ENCODE results near the gene C2orf69.
A peak's percentile ranks its signal among the peaks of the same experiment; 100 is the strongest.
"Not testable (repeated sequence)": the region's sequence is repeated elsewhere in the genome, so short reads cannot be mapped to it uniquely, and the experiment has no call there.

The C2orf69 gene, protein sequence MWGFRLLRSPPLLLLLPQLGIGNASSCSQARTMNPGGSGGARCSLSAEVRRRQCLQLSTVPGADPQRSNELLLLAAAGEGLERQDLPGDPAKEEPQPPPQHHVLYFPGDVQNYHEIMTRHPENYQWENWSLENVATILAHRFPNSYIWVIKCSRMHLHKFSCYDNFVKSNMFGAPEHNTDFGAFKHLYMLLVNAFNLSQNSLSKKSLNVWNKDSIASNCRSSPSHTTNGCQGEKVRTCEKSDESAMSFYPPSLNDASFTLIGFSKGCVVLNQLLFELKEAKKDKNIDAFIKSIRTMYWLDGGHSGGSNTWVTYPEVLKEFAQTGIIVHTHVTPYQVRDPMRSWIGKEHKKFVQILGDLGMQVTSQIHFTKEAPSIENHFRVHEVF

GRCh38 chr2:199911052-199911876, at the start of gene C2orf69:
Gene C2orf69, plus strand, starts transcription at chr2:199911293. Its CDS starts 146 bp downstream, at chr2:199911439.
- peak; percentile 97 for DNase-seq

DNA sequence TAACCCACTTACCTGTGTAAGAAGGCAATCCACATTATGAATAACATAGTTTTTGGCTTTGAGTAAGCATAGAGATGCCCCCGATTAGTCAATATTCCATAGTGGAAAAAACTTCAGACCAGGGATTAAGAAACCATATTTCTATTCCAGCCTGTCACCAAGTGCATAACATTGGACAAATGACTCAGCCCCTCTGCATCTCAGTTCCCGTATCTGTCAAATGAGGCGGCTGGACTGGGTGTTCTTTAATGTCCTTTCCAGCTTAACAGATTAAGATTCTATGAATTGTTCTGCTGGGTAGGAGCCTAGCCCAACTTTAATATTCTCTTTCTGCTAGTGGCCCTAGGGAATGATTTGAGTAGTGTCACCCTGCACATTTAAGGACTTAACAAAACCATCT, 48.3 kb upstream of the C2orf69 start:
- peak; percentile 22 for DNase-seq

GRCh38 chr2:199865905-199866304, 45.2 kb upstream of the C2orf69 start:
- no peak for DNase-seq

DNA sequence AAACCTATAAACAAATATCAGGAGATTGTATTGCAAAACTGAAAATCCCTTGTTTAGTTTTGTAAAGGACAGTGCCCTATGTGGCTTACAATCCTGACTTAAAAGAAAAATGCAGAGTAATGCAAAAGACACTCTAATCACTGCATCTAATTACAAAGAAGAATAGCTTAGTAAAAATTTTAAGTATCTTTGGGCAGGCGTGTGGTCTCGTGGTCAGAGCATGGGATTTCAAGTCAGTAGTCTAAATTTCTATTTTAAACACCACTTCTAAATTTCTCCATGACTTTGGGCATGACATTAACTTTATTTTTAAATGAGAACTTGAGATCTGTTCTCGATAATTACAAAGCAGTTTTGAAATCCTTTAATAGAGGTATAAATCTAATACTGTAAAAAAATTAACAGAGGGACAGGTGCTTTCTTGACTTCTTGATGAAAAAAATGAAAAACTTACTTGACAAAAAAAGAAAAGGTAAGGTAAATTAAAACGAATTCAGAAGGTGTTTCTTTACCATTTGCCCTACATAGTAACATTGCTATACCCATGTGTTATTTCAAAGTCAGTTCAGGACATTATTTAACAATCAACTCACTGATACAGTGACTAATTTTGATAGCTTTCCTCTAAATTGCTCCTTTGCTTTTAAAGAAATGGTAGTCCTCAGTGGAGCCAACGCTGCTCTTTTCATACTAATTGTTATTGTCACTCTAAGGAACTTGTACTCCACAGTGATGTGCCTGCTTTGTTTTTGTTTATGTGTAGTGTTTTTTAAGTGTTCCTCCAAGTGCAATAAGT, 42.5 kb upstream of the C2orf69 start:
- no peak for DNase-seq

GRCh38 chr2:199869227-199869541, 41.9 kb upstream of the C2orf69 start:
- no peak for DNase-seq

DNA sequence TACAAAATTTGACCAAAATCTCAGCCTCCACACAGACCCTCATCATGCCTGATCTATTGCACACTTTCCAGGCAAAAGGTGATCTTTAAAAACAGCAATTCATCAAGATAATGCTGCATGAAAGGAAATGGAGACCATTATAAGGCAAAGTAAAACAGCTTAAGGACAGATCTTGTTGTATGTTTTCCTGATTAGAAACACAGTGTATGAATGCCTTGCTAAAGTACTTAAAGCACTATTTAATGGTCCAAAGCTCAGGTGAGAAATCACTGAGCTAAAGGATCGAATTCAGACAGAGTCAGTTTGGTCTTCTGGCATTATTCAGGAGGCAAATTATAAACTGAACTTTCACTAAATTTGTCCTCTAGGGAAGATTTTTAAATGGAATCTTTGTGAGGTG, 41.4 kb upstream of the C2orf69 start:
- no peak for DNase-seq

DNA sequence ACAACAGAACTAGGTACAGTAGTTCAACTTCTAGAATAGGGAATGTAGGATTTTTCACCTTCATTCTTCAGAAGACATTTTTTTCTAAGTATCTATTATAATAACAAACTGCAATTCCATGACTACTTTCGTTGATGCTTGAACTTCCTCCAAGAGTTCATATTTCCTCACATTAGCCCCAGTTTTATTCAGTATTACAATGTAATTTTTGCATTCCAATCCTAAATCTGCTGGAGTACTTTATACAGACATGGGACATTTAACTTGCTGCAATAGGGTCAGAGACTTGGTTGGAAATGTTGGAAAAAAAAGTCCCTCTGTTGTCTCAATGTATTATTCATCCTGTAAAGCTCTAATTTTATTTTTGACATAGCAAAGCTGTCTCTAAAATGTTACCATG, 40.5 kb upstream of the C2orf69 start:
- peak; percentile 5 for DNase-seq

- DNase-seq: no peak
Observed at GRCh38 chr2:199874209-199874608, 36.9 kb upstream of the C2orf69 start.

- DNase-seq: peak; percentile 5
Observed at GRCh38 chr2:199875400-199875799, 35.7 kb upstream of the C2orf69 start.

GRCh38 chr2:199882667-199883066, 28.4 kb upstream of the C2orf69 start:
- no peak for DNase-seq

DNA sequence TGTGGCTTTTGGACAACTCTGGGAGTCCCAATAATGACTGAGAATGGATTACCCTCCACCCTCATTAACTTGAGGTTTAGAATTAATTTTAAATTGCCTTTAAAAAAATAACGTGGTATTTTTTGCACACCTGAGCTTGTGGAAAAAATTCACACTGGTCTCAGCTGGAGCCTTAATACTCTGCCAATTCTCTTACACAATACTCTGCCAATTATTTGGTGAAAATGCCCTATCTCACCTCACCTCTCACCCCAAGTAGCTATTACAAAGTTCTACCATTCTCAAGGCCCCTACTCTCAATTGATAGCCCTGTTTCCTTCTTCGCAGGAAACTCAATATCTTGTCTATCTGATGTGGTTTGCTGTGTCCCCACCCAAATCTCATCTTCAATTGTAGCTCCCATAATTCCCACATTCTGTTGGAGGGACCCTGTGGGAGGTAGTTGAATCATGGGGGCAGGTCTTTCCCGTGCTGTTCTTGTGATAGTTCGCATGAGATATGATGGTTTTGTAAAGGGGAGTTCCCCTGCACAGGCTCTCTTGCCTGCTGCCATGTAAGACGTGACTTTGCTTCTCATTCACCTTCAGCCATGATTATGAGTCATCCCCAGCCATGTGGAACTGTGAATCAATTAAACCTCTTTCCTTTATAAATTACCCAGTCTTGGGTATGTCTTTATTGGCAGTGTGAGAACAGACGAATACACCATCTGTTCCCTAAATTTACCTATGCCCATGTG, 27.4 kb upstream of the C2orf69 start:
- no peak for DNase-seq

- DNase-seq: peak; percentile 13
Observed at GRCh38 chr2:199895406-199895805, 15.7 kb upstream of the C2orf69 start.

DNA sequence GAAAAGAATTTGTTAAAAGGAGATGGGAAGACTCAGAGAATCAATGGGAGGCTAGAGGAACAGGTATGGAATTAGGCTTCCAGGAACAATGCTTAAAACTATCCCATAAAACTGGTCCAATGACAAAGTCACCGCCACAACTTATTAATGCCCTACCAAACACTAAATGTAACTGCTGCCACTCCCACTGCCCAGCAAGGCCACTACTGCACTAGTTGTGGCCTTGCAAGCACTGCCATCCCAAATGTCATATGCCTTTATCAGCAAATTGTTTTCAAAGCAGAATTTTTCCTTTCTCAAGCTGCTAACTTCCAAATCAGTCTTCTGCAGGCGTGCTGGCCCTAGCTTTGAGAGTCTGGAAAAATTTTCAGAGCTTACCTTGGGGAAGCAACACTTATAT, 14.5 kb upstream of the C2orf69 start:
- DNase-seq: no peak

DNA sequence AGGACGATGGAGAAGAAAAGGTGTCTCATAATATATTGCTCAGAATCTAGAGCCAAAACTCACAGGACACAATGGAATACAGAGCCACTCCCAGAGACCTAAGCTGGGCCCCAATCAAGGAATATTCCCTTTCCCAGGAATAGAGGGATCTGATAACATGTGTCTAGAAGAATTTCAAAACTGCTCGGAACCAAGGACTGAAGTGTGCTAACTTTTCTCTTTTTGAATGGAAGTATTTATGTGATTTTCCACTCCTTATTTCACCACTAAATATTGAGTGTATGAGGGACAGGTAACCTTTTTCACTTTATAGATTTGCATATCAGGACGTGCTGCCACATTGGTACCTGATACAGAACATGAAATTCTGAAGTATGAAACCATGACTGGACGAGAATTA, 9.2 kb upstream of the C2orf69 start:
- DNase-seq: no peak

- DNase-seq: no peak
Observed at GRCh38 chr2:199902486-199903110, 8.5 kb upstream of the C2orf69 start.

DNA sequence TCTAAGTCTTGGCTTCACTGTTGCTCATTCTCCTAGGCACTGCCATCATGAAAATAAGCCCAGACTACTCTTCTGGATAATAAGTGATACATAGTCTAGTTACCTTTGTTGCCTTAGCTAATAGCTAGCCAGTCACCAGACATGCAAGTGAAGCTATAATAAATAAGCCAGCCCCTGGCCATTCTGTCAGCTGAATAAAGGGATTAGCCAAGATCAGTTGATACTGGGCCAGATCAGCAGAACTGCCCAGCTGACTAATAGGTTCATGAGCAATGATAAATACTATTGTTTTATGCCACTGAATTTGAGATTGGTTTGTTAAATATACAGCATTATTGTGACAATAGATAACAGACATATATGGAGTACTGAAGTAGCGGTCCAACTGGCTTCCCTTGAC, 8.0 kb upstream of the C2orf69 start:
- no peak for DNase-seq

GRCh38 chr2:199907008-199907714, 3.9 kb upstream of the C2orf69 start:
- DNase-seq: no peak

- DNase-seq: no peak
Observed at GRCh38 chr2:199910338-199911051, 598 bp upstream of the C2orf69 start.

DNA sequence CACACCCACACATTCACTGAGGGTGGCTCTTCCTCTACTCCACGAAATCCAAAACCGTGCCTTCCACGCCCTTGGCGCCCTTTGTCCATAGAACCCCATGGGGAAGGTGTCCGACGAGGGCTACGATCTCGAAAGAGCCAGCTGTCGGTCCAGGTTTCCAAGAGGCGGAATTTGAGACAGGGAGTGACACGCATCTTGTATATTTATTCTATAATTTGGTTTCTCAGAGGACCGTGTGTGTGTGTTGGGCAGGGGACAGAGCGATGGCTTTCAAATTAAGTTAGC, 726 bp downstream of the C2orf69 start:
- DNase-seq: no peak

- not testable (repeated sequence) for DNase-seq
Observed at GRCh38 chr2:199912553-199913114, 1.5 kb downstream of the C2orf69 start.

Data from fibroblast of skin of right quadriceps (primary cell).